Spleen (tissue), 3 donors: ENCODE measurements around the gene UBE2QL1.

Experiments used
- POLR2A ChIP-seq, 3 donors: fragments of 450-650 bp; IDR thresholded peaks; one replicate each; pipeline ENCODE4 v1.5.1; 2017; ENCODE audit warnings: antibody characterized with exemption in 3 of 3, mild to moderate bottlenecking in 1 of 3
- POLR2AphosphoS5 ChIP-seq, 3 donors: sonication (generic); formaldehyde crosslinking; IDR thresholded peaks; one replicate each; pipeline ENCODE4 v1.5.1; 2017; ENCODE audit warnings: antibody characterized with exemption in 3 of 3

- TF ChIP-seq POLR2A (IDR thresholded peaks at IDR 0.05) = no peak
- no peak for TF ChIP-seq POLR2AphosphoS5 (IDR thresholded peaks at IDR 0.05)
Measured at GRCh38 chr5:6539060-6539459, 90.4 kb downstream of the UBE2QL1 start.
